Measurements from ENCODE around the gene MYDGF. TPM values are rescaled to one million over a fixed set of nuclear protein-coding genes. Genes with fewer than 3 reads are reported as not detected.

MYDGF gene
- polyA plus RNA-seq, 1 donor from 2014 or later = 73.2 TPM

DNA sequence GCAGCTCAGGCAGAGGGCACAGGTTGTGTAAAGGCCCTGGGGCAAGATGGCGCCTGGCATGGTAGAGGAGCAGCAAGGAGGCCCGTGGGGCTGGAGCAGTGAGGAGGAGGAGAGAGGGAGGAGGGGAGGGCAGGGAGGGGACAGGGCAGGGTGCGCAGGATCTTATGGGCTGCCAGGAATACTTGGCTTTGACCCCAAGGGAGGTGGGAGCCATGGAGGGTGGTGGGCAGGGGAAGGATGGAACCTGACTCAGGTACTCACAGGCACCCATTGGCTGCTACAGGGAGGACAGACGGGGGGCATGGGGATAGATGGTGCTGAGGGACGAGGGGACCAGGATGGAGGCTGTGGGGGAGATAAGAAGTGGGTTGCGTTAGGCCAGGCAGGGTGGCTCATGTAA lies 27.5 kb downstream of the MYDGF start:
- H3K4me3 ChIP-seq (ENCODE audit: low read length) = no peak overlapping the region
- no peaks in the 10 kb centered on the region for H3K79me2 ChIP-seq (replicated peaks; ENCODE audit: insufficient read depth, low read length)
- no peak overlapping the region for H3K27ac ChIP-seq (ENCODE audit: low read length)
- no peak for TF ChIP-seq POLR2AphosphoS5 (IDR thresholded peaks at IDR 0.05)
- TF ChIP-seq MXI1 (conservative IDR thresholded peaks at IDR 0.05; ENCODE audit: poor library complexity, severe bottlenecking) = no peak
- no peak for TF ChIP-seq RAD21 (conservative IDR thresholded peaks at IDR 0.05)
- TF ChIP-seq TAF1 (IDR thresholded peaks at IDR 0.05; ENCODE audit: low read depth) = no peak
- TF ChIP-seq CTCF (IDR thresholded peaks at IDR 0.05; ENCODE audit: poor library complexity, severe bottlenecking) = no peak
- TF ChIP-seq EZH2 (IDR thresholded peaks at IDR 0.05; ENCODE audit: borderline replicate concordance, insufficient read depth, low read length, poor library complexity, severe bottlenecking) = no peak
- no peak for TF ChIP-seq EP300 (conservative IDR thresholded peaks at IDR 0.05; ENCODE audit: poor library complexity, severe bottlenecking)
- TF ChIP-seq REST (IDR thresholded peaks at IDR 0.05; ENCODE audit: borderline replicate concordance) = no peak
- TF ChIP-seq SMC3 (conservative IDR thresholded peaks at IDR 0.05; ENCODE audit: poor library complexity) = no peak
- no peaks in the 10 kb centered on the region for H3K27me3 ChIP-seq (ENCODE audit: insufficient read depth, low read depth, low read length)
- H3K9ac ChIP-seq (ENCODE audit: low read length) = no peak overlapping the region
- H3K36me3 ChIP-seq (ENCODE audit: insufficient read depth, low read length) = no peaks in the 10 kb centered on the region
- no peaks in the 10 kb centered on the region for H3F3A ChIP-seq (ENCODE audit: insufficient read depth, low read length, poor library complexity, severe bottlenecking)
- no peak overlapping the region for H3K4me2 ChIP-seq (ENCODE audit: low read length)
- no peaks in the 10 kb centered on the region for H4K20me1 ChIP-seq (ENCODE audit: insufficient read depth)
- H3K9me3 ChIP-seq (ENCODE audit: low read length) = no peaks in the 10 kb centered on the region
- no peak overlapping the region for H2AFZ ChIP-seq (ENCODE audit: low read depth, low read length)
- no peaks in the 10 kb centered on the region for H3K9me2 ChIP-seq (ENCODE audit: insufficient read depth, low read length)

- Histone ChIP-seq H3K36me3 (ENCODE audit: insufficient read depth, low read length) (no peaks in the 10 kb centered on the region), H3K9me2 (ENCODE audit: insufficient read depth, low read length) (no peaks in the 10 kb centered on the region), H2AFZ (ENCODE audit: low read depth, low read length) (no peak overlapping the region), H3K79me2 (replicated peaks; ENCODE audit: insufficient read depth, low read length) (no peaks in the 10 kb centered on the region), H3K4me2 (ENCODE audit: low read length) (no peak overlapping the region), H3K4me3 (ENCODE audit: low read length) (no peak overlapping the region), H3K27me3 (ENCODE audit: insufficient read depth, low read depth, low read length) (peaks cover 8% of the 10 kb centered on the region), H3K9me3 (ENCODE audit: low read length) (no peaks in the 10 kb centered on the region), H3K27ac (ENCODE audit: low read length) (no peak overlapping the region), H3K9ac (ENCODE audit: low read length) (no peak overlapping the region), H4K20me1 (ENCODE audit: insufficient read depth) (no peaks in the 10 kb centered on the region), H3F3A (ENCODE audit: insufficient read depth, low read length, poor library complexity, severe bottlenecking) (no peaks in the 10 kb centered on the region)
- TF ChIP-seq CTCF (IDR thresholded peaks at IDR 0.05; ENCODE audit: poor library complexity, severe bottlenecking) = no peak
- no peak for TF ChIP-seq RAD21 (conservative IDR thresholded peaks at IDR 0.05)
- TF ChIP-seq MXI1 (conservative IDR thresholded peaks at IDR 0.05; ENCODE audit: poor library complexity, severe bottlenecking) = no peak
- no peak for TF ChIP-seq POLR2AphosphoS5 (IDR thresholded peaks at IDR 0.05)
- no peak for TF ChIP-seq REST (IDR thresholded peaks at IDR 0.05; ENCODE audit: borderline replicate concordance)
- TF ChIP-seq TAF1 (IDR thresholded peaks at IDR 0.05; ENCODE audit: low read depth) = no peak
- no peak for TF ChIP-seq EZH2 (IDR thresholded peaks at IDR 0.05; ENCODE audit: borderline replicate concordance, insufficient read depth, low read length, poor library complexity, severe bottlenecking)
- TF ChIP-seq SMC3 (conservative IDR thresholded peaks at IDR 0.05; ENCODE audit: poor library complexity) = no peak
- no peak for TF ChIP-seq EP300 (conservative IDR thresholded peaks at IDR 0.05; ENCODE audit: poor library complexity, severe bottlenecking)
These were observed 29.0 kb downstream of the MYDGF start for GRCh38 chr19:4641132-4641531.
